Subcutaneous adipose tissue (tissue), 4 donors: ENCODE results near the gene EPHB4. TPM values are rescaled to one million over a fixed set of nuclear protein-coding genes. Genes with fewer than 3 reads are reported as not detected.

Experiments used
- total RNA-seq, 4 donors: library from RNA; depleted of rRNA; stranded (reverse); fragments of >200 nt; gene quantifications; one replicate each; pipeline ENCODE4 v1.1.0, GENCODE V29; 2016
- TF ChIP-seq, protein P1 (sequence below): fragments of 450-650 bp; IDR thresholded peaks from one replicate; pipeline ENCODE4 v1.5.1; 2016; ENCODE audit warnings: low read depth, mild to moderate bottlenecking, control low read depth, antibody characterized with exemption, moderate library complexity

The EPHB4 gene
- 10 to 100 TPM in 3 of 4 donors, 1 to 10 TPM in 1; 9.5 to 53.7 (median 14.7) TPM for total RNA-seq

GRCh38 chr7:100827330-100828226 is at the start of gene EPHB4:
Gene EPHB4 (minus strand): TSS chr7:100827523. CDS start chr7:100827030, 493 bp downstream.
- TF ChIP-seq, protein P1, sequence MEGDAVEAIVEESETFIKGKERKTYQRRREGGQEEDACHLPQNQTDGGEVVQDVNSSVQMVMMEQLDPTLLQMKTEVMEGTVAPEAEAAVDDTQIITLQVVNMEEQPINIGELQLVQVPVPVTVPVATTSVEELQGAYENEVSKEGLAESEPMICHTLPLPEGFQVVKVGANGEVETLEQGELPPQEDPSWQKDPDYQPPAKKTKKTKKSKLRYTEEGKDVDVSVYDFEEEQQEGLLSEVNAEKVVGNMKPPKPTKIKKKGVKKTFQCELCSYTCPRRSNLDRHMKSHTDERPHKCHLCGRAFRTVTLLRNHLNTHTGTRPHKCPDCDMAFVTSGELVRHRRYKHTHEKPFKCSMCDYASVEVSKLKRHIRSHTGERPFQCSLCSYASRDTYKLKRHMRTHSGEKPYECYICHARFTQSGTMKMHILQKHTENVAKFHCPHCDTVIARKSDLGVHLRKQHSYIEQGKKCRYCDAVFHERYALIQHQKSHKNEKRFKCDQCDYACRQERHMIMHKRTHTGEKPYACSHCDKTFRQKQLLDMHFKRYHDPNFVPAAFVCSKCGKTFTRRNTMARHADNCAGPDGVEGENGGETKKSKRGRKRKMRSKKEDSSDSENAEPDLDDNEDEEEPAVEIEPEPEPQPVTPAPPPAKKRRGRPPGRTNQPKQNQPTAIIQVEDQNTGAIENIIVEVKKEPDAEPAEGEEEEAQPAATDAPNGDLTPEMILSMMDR = no peak

DNA sequence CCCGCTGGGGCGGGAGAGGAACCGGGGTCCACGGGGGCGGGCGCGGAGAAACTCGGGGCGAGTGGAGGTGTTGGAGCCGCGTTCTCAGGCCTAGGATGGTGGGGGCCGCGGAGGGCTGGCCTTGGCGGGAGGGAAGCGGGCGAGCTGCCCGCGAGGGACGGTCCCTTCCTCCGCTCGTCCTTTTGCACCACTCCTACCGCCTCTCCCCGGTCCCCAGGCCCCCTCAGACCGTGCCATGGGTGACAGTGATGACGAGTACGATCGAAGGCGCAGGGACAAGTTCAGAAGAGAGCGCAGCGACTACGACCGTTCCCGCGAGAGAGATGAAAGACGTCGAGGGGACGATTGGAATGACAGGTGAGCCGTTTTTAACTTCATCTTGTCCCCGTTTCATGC is 48.0 kb upstream of the EPHB4 start:
- TF ChIP-seq, protein P1 = no peak

DNA sequence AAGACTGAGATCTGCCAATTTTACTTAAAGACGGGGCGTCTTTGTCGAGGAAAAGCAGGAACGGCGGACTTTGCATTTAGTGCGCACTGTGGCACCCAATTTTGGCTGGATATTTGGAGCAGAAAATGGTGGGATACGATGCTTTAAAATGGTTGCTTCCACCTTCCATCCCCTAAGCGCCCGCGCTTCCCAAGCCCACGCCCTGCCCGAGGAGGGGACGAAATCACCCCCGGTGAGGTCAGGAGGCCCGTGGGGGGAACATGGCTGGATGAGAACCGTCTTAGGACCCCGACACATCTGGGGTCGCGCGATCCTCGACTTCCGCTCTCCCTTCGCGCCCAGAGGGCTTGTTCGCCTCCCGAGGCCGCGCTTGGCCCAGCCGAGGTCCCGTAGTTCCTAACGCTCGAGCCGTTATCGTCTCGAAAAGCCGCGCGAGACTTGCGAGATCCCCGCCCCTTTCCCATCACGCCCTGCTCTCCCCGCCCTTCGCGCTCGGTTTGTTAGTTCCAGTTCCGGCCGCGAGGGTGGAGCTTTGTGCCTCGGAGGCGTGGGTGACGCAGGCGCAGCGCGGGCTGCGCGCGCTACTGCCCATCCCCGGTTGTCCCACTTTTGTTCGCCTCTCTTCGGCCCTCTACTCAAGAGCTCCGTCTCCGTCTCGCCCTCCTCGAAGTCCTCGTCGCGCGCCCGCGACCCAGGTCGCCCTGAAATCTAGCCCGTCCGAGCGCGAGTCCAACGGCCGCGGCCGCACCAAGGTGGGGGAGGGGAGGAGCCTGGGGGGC is 47.4 kb upstream of the EPHB4 start, which contains the start of gene SRRT:
SRRT (plus strand) TSS at position 527 of the 779 bp plus-strand sequence. CDS start 488 bp downstream, outside the sequence.
- TF ChIP-seq, protein P1 = no peak

- TF ChIP-seq, protein P1 = no peak
Observed at GRCh38 chr7:100874300-100874576, 46.9 kb upstream of the EPHB4 start.

DNA sequence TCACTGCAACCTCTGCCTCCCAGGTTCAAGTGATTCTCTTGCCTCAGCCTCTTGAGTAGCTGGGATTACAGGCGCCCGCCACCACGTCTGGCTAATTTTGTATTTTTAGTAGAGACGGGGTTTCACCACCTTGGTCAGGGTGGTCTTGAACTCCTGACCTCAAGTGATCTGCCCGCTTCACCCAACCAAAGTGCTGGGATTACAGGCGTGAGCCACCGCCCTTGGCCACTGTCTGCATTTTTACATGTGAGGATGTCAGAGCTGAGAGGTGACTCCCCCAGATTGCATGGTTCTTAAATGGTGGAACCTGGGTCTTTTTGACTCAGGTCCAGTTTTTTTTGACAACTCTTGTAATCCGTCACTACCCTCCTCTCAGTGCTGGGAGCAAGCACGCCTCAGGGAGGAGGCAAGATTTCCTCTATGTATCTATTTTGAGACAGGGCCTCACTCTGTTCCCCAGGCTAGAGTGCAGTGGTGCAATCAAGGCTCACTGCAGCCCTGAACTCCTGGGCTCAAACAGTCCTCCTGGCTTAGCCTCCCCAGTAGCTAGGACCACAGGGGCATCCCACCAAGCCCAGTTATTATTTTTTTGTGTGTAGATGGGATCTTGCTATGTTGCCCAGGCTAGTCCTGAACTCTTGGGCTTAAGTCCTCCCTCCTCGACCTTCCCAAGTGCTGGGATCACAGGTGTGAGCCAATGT is 46.4 kb upstream of the EPHB4 start:
- TF ChIP-seq, protein P1 = no peak

DNA sequence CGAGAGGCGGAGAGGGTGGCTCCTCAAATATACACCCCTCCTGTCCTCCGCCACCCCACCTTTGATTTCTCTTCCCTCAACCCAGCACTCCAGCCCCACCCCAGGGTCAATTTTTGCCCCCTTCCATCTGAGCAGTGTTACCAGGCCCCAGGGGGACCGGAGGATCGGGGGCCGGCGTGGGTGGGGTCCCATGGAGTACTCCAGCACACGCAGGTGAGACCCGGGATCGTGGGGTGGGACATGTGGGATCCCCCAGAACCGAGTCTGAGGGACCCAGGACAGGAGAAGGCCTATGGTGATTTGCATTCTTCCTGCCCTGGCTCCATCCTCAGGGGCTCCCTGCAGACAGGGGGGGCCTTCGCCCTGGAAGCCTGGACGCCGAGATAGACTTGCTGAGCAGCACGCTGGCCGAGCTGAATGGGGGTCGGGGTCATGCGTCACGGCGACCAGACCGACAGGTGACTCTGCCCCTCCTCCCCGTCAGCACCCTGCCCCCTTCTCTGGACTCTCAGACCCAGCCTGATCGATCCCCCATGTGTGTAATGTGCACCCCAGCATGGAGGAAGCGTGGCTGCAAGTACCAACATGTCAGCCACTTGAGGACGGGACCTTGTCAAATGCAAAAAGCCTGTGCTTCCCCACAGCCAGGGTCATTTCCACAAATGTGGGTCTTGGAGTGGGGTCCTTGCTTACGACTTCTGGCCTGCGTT is 40.6 kb upstream of the EPHB4 start:
- TF ChIP-seq, protein P1 = no peak
